Neural progenitor cell (in vitro differentiated cells): ENCODE data around the gene NATD1. TPM values are rescaled to one million over a fixed set of nuclear protein-coding genes. Genes with fewer than 3 reads are reported as not detected.
A peak's percentile ranks its signal among the peaks of the same experiment; 100 is the strongest.

ENCODE experiments used
- DNase-seq: peaks from one replicate; pipeline ENCODE4 v3.0.0-alpha.2; 2016; ENCODE audit warnings: low spot score
- H2AFZ ChIP-seq: fragments of 200-600 bp; sonication (generic); replicated peaks from 2 replicates; pipeline ENCODE4 v1.6.1; 2016; ENCODE audit warnings: antibody characterized with exemption
- H3F3A ChIP-seq: fragments of 200-600 bp; sonication (generic); 2 replicates; pipeline ENCODE4 v1.6.1; 2016; ENCODE audit warnings: antibody characterized with exemption, low read depth
- H3K27ac ChIP-seq: fragments of 200-600 bp; sonication (generic); 2 replicates; pipeline ENCODE4 v1.5.1; 2016; ENCODE audit warnings: mild to moderate bottlenecking
- H3K27me3 ChIP-seq: fragments of 200-600 bp; sonication (generic); 2 replicates; pipeline ENCODE4 v1.6.1; 2016; ENCODE audit warnings: mild to moderate bottlenecking, moderate library complexity
- H3K36me3 ChIP-seq: fragments of 200-600 bp; sonication (generic); 2 replicates; pipeline ENCODE4 v1.5.1; 2016
- H3K4me1 ChIP-seq: fragments of 200-600 bp; sonication (generic); 2 replicates; pipeline ENCODE4 v1.6.1; 2016; ENCODE audit warnings: mixed run types
- H3K4me2 ChIP-seq: fragments of 200-600 bp; sonication (generic); 2 replicates; pipeline ENCODE4 v1.6.1; 2016
- H3K4me3 ChIP-seq: fragments of 200-600 bp; sonication (generic); 2 replicates; pipeline ENCODE4 v1.5.1; 2016
- H3K79me2 ChIP-seq: fragments of 200-600 bp; sonication (generic); 2 replicates; pipeline ENCODE4 v1.6.1; 2016; ENCODE audit warnings: low read depth
- H3K9ac ChIP-seq: fragments of 200-600 bp; sonication (generic); 2 replicates; pipeline ENCODE4 v1.6.1; 2016
- H3K9me3 ChIP-seq: fragments of 200-600 bp; sonication (generic); 2 replicates; pipeline ENCODE4 v1.5.1; 2016; ENCODE audit warnings: low read depth
- H4K20me1 ChIP-seq: fragments of 200-600 bp; sonication (generic); 2 replicates; pipeline ENCODE4 v1.6.1; 2016; ENCODE audit warnings: low read depth
- H3K27ac Mint-ChIP-seq: 3 replicates; pipeline ENCODE4 v1.8.0; 2021; ENCODE audit warnings: mixed read lengths
- H3K27me3 Mint-ChIP-seq: 2 replicates; pipeline ENCODE4 v1.8.0; 2022; ENCODE audit warnings: low read depth, mild to moderate bottlenecking, inconsistent platforms, moderate library complexity, mixed read lengths; ENCODE audit not compliant: insufficient read depth
- H3K36me3 Mint-ChIP-seq: 3 replicates; pipeline ENCODE4 v1.8.0; 2021; ENCODE audit warnings: mixed read lengths
- H3K4me1 Mint-ChIP-seq: 3 replicates; pipeline ENCODE4 v1.8.0; 2021; ENCODE audit warnings: mixed read lengths
- H3K4me3 Mint-ChIP-seq: 3 replicates; pipeline ENCODE4 v1.8.0; 2021; ENCODE audit warnings: mild to moderate bottlenecking, moderate library complexity, mixed read lengths
- H3K9me3 Mint-ChIP-seq: 3 replicates; pipeline ENCODE4 v1.8.0; 2020; ENCODE audit warnings: mixed read lengths
- CTCF ChIP-seq: fragments of 200-600 bp; sonication (generic); IDR thresholded peaks from 2 replicates; pipeline ENCODE4 v1.5.1; 2017; ENCODE audit warnings: antibody characterized with exemption, mild to moderate bottlenecking
- EZH2 ChIP-seq: fragments of 200-600 bp; sonication (generic); IDR thresholded peaks from 2 replicates; pipeline ENCODE4 v1.6.1; 2017; ENCODE audit warnings: antibody characterized with exemption, mild to moderate bottlenecking, moderate library complexity
- EZH2phosphoT487 ChIP-seq: fragments of 200-600 bp; sonication (generic); IDR thresholded peaks from 2 replicates; pipeline ENCODE4 v1.6.1; 2017; ENCODE audit warnings: antibody characterized with exemption
- total RNA-seq: library from RNA; depleted of rRNA; stranded (reverse); fragments of >200 nt; gene quantifications from 2 replicates; pipeline ENCODE4 v1.2.3, GENCODE V29; 2015; ENCODE audit warnings: low replicate concordance

The NATD1 gene
- total RNA-seq, 1 donor from 2014 or later: 4.3 TPM

- H3K36me3 ChIP-seq: no peaks in the 10 kb centered on the region
- H4K20me1 ChIP-seq: peaks cover 25% of the 10 kb centered on the region
- Mint-ChIP-seq H3K27me3 (peaks cover 4% of the 10 kb centered on the region), H3K4me3 (no peak overlapping the region), H3K36me3 (no peaks in the 10 kb centered on the region), H3K9me3 (no peaks in the 10 kb centered on the region), H3K27ac (peak overlapping the region; percentile 42), H3K4me1 (peaks cover 15% of the 10 kb centered on the region)
- H2AFZ ChIP-seq: no peak overlapping the region
- H3K4me1 ChIP-seq: peaks cover 16% of the 10 kb centered on the region
- no peaks in the 10 kb centered on the region for H3K79me2 ChIP-seq
- DNase-seq: no peak
- H3F3A ChIP-seq: no peaks in the 10 kb centered on the region
- TF ChIP-seq CTCF (no peak), EZH2phosphoT487 (no peak), EZH2 (no peak)
- no peak overlapping the region for H3K9ac ChIP-seq
- H3K4me3 ChIP-seq: no peak overlapping the region
- H3K27me3 ChIP-seq: no peaks in the 10 kb centered on the region
- H3K27ac ChIP-seq: no peak overlapping the region
- no peak overlapping the region for H3K4me2 ChIP-seq
- no peaks in the 10 kb centered on the region for H3K9me3 ChIP-seq
Measured at GRCh38 chr17:21245639-21246084, 7.5 kb downstream of the NATD1 start.

- Histone ChIP-seq H3K4me3 (no peak overlapping the region), H3F3A (peaks cover 8% of the 10 kb centered on the region), H3K79me2 (no peaks in the 10 kb centered on the region), H3K9ac (no peak overlapping the region), H4K20me1 (peaks cover 24% of the 10 kb centered on the region), H3K27me3 (no peaks in the 10 kb centered on the region), H3K9me3 (no peaks in the 10 kb centered on the region), H3K4me2 (no peak overlapping the region), H3K36me3 (no peaks in the 10 kb centered on the region), H2AFZ (no peak overlapping the region), H3K27ac (no peak overlapping the region), H3K4me1 (peaks cover 28% of the 10 kb centered on the region)
- no peak for DNase-seq
- Mint-ChIP-seq H3K4me3 (no peak overlapping the region), H3K4me1 (peaks cover 21% of the 10 kb centered on the region), H3K27ac (no peak overlapping the region), H3K27me3 (peaks cover 4% of the 10 kb centered on the region), H3K36me3 (no peaks in the 10 kb centered on the region), H3K9me3 (no peaks in the 10 kb centered on the region)
- TF ChIP-seq EZH2phosphoT487: no peak
- no peak for TF ChIP-seq CTCF
- TF ChIP-seq EZH2: no peak
Measured at GRCh38 chr17:21243516-21244303, 9.5 kb downstream of the NATD1 start.

- no peak for DNase-seq
- H3K27ac ChIP-seq: no peak overlapping the region
- no peaks in the 10 kb centered on the region for H3K9me3 Mint-ChIP-seq
- H3K4me3 ChIP-seq: no peak overlapping the region
- no peak overlapping the region for H2AFZ ChIP-seq
- peaks cover 28% of the 10 kb centered on the region for H3K4me1 ChIP-seq
- peaks cover 4% of the 10 kb centered on the region for H3K27me3 Mint-ChIP-seq
- no peaks in the 10 kb centered on the region for H3K79me2 ChIP-seq
- peaks cover 24% of the 10 kb centered on the region for H3K4me1 Mint-ChIP-seq
- H3K27ac Mint-ChIP-seq: no peak overlapping the region
- no peaks in the 10 kb centered on the region for H3K27me3 ChIP-seq
- TF ChIP-seq EZH2 (no peak), EZH2phosphoT487 (no peak), CTCF (no peak)
- no peaks in the 10 kb centered on the region for H3K36me3 Mint-ChIP-seq
- peaks cover 8% of the 10 kb centered on the region for H3F3A ChIP-seq
- no peak overlapping the region for H3K9ac ChIP-seq
- H4K20me1 ChIP-seq: peaks cover 20% of the 10 kb centered on the region
- H3K9me3 ChIP-seq: no peaks in the 10 kb centered on the region
- H3K36me3 ChIP-seq: no peaks in the 10 kb centered on the region
- H3K4me2 ChIP-seq: no peak overlapping the region
- H3K4me3 Mint-ChIP-seq: no peak overlapping the region
Measured at GRCh38 chr17:21242780-21243515, 10.3 kb downstream of the NATD1 start.
